Retinal pigment epithelial cell (primary cell): ENCODE results near the gene TMEM158.
A peak's percentile ranks its signal among the peaks of the same experiment; 100 is the strongest.

Experiments
- DNase-seq: peaks from one replicate; pipeline ENCODE4 v3.0.0-alpha.2; 2010; ENCODE audit warnings: low read depth
- H3K4me3 ChIP-seq: 2 replicates; pipeline ENCODE4 v1.5.1; 2011; ENCODE audit warnings: mild to moderate bottlenecking, low read length, control low read depth, moderate library complexity
- CTCF ChIP-seq: conservative IDR thresholded peaks from 2 replicates; pipeline ENCODE4 v1.5.1; 2011; ENCODE audit warnings: low read depth, low read length, control low read depth, inconsistent platforms

TMEM158 gene

GRCh38 chr3:45212095-45212468, 14.0 kb downstream of the TMEM158 start:
- H3K4me3 ChIP-seq = no peak overlapping the region
- TF ChIP-seq CTCF = no peak
- DNase-seq = no peak

- no peak for TF ChIP-seq CTCF
- no peak overlapping the region for H3K4me3 ChIP-seq
Observed at GRCh38 chr3:45211466-45212094, 14.5 kb downstream of the TMEM158 start.

DNA sequence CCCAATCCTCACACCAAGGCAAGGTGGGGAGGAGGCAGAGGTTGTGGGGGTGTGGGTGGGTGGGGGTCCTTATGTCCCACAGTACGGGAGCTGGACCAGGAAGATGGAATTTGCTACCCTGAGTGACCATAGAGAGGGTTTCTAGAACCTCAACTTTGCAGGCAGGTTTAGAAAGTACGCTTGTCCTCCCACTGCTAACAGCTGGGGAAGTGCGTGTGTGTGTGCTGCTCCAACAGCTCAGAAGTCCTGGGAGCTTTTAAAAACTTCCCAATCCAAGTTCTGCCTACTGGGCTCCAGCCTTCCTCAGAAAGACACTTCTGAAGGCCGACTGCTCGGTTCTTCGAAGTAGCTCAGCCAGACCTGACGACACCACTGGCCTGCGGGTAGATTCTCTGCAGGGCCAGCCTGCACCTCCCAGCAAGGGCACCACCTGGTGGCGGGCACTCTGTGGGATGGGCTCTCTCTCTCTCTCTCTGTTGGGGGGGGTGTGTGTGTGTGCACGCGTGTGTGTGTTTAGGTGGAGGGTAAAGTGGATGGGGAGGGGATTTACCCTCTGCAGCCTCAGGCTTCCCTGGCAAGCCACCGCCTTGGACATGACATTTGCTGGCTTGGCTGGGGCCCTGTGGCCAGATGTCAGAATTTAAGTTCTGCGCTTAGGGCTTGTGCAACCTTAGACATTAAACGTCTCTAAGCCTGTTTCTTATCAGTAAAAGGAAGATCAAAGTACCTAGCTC, 15.6 kb downstream of the TMEM158 start:
- TF ChIP-seq CTCF = peak; percentile 96
- H3K4me3 ChIP-seq = no peak overlapping the region

More at GRCh38 chr3:45211466-45212094, 14.5 kb downstream of the TMEM158 start:
- no peak for DNase-seq

GRCh38 chr3:45209526-45209925, 16.6 kb downstream of the TMEM158 start:
- no peak for DNase-seq
- no peak overlapping the region for H3K4me3 ChIP-seq
- TF ChIP-seq CTCF = no peak

More for the DNA sequence above, 15.6 kb downstream of the TMEM158 start:
- DNase-seq = no peak

- no peak overlapping the region for H3K4me3 ChIP-seq
- DNase-seq = no peak
- no peak for TF ChIP-seq CTCF
Observed at GRCh38 chr3:45208586-45208985, 17.5 kb downstream of the TMEM158 start.

- no peak for TF ChIP-seq CTCF
- H3K4me3 ChIP-seq = no peak overlapping the region
- DNase-seq = no peak
Observed at GRCh38 chr3:45207446-45207845, 18.6 kb downstream of the TMEM158 start.

GRCh38 chr3:45205126-45205525, 21.0 kb downstream of the TMEM158 start:
- no peak for TF ChIP-seq CTCF
- DNase-seq = no peak
- H3K4me3 ChIP-seq = no peak overlapping the region
